Eye (tissue), 1 donor: ENCODE data around the gene WDR81.
A peak's percentile ranks its signal among the peaks of the same experiment; 100 is the strongest.
"Not testable (repeated sequence)": the region's sequence is repeated elsewhere in the genome, so short reads cannot be mapped to it uniquely, and the experiment has no call there.

Experiments used
- DNase-seq: peaks from one replicate; pipeline ENCODE4 v3.0.0-alpha.2; 2015

WDR81 gene

DNA sequence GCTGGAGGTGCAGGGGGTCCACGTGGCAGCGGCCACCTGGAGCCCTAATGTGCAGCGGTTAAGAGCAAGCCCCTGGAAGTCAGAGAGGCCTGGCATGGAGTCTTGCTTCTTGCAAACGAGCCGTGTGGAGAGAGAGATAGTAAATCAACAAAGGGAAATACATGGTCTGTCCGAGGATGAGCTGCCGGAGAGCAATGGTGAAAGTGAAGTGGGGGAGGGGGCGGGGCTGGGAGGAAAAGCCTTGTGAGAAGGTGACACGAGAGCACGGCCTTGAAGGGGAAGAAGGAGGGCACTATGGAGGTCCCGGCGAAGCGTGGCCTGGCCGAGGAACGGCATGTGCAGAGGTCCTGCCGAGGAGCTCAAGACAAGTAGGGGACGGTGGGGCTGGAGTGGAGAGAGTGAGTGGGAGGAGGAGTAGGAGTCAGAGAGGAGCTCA lies 31.3 kb downstream of the WDR81 start:
- no peak for DNase-seq

DNA sequence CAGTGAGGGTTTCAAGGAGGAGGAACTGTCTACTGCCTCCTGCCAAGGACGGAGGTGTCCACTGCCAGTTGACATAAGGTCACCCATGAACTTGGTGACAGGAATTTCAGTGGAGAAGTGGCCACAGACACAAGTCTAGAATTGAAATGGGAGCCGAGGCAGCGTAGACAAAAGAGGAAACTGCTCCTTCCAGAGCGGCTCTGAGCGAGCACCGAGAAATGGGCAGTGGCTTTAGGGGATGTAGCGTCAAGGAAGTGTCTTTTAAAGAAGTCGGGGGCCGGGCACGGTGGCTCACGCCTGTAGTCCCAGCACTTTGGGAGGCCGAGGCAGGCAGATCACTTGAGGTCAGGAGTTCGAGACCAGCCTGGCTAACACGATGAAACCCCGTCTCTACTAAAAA lies 34.3 kb downstream of the WDR81 start:
- no peak for DNase-seq

DNA sequence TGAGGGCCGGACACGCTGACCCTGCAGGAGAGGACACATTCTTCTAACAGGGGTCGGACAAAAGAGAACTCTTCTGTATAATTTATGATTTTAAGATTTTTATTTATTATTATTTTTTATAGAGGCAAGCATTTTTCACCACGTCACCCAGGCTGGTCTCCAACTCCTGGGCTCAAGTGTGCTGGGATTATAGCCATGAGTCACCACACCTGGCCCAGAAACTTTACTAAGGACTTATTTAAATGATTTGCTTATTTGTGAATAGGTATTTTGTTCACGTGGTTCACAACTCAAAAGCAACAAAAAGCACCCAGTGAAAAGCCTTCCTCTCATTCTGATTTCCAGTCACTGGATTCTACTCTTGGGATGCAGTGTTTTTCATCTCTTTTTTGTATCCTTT lies 35.0 kb downstream of the WDR81 start:
- DNase-seq = no peak

DNA sequence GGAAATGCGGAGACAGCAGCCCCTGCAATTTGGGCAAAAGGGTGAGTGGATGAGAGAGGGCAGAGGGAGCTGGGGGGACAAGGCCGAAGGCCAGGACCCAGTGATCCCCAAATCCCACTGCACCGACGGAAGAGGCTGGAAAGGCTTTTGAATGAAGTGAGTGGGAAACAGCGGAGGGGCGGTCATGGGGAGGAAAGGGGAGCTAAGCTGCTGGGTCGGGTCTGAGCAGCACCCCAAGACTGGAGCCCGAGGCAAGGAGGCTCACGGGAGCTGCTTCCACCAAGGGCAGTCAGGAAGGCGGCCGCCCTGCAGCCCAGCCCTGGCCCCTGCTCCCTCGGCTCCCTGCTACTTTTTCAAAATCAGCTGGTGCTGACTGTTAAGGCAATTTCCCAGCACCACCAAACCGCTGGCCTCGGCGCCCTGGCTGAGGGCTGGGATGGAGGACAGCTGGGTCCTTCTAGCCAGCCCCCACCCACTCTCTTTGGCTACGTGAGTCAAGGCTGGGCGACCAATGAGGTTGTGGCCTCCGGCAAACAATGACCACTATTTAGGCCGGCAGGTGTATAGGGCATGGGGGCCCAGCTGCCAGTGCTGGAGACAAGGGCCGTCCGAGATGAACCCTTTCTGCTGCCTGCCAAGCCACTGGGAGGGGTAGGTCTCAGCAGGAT lies 37.9 kb downstream of the WDR81 start:
- DNase-seq = peak; percentile 68

DNA sequence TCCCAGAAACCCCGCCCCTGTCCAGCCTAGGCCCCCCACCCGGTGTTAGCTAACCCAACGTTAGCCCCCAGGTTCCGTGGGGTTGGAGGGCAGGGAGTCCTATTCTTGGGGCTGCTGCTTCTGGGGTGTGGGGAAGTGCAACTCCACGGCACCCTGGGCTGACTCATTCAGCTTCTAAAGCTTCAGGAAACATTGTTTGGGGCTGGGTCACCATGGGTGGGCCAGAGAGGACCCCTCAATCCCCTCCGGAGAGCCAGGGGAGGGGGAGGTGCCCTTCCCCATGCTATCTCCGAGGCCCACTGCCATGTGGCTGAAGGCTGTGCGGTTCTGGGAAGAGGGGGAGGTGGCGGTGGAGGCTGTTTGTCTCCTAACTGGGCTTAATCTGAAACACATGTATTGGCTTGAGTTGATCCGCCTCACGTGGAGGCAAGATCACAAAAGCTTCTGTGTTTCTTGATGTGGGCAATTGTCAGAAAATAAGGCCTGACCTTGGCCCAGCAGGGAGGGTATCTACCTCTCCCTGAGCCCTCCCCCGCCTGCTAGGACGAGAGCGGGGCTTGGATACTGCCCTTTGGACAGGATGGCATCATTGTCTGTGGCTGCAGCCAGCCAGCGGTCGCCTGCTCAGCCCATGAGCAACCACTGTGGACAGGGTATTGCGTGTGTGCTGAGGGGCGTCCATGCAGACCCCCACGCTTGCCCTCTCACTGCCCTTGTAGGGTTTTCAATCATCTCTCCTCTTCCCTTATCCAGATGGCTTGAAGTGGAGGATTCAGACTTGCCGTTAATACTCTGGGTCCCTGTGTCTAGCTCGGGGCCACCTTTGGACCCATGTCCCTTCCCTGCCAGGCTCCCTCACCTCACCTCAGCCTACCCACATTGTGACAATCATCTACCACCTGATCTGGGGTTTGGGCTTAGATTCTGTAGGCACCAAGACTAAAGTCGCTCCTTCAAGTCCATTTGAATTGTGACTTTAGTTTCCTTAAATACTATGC lies 38.7 kb downstream of the WDR81 start:
- peak; percentile 92 for DNase-seq

DNA sequence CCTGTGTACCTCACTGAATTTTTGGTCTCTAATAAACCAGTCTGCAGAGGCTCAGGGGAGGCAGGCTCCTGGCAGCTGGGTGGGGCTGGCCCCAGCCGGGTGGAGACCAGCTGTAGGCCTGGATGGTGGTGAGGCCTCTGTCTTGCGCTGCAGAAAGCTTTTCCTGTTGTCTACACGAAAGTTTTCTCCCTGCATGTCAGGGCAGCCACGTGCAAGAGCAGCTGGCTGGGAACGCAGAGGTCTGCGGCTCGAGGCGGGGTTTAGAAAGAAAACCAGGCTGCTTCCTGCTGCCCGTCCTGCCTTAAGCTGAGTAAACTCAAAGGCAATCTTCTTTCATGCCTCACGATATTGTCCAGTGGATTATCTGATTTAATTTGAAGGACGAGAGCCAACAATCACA lies 39.8 kb downstream of the WDR81 start:
- peak; percentile 72 for DNase-seq

DNA sequence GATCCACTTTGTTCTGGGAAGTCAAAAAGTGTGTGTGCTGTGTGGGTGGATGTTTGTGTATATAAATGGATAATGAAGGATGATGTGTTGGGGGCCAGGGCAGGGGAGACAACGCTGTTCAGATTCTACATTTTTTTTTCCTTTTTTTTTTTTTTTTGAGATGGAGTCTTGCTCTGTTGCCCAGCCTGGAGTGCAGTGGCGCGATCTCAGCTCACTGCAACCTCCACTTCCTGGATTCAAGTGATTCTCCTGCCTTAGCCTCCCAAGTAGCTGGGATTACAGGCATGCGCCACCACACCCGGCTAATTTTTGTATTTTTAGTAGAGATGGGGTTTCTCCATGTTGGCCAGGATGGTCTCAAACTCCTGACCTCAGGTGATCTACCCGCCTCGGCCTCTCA lies 40.2 kb downstream of the WDR81 start:
- not testable (repeated sequence) for DNase-seq

DNA sequence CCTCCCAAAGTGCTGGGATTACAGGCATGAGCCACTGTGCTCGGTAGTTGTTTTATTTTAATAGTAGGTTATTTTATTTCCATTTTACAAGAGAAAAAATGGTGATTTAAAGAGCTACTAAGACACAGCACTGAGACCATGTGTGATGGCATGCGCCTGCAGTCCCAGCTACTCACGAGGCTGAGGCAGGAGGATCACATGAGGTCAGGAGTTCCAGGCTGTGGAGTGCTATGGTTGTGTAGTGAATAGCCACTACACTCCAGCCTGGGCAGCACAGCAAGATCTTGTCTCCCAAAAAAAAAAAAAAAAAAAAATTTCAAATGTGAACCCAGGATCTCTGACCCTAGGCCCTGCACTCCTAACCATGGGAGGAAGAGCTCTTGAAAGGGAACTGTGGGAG lies 41.1 kb downstream of the WDR81 start:
- DNase-seq = no peak

GRCh38 chr17:1766382-1767135 lies 42.1 kb downstream of the WDR81 start:
- DNase-seq = no peak

GRCh38 chr17:1767358-1767757 lies 42.9 kb downstream of the WDR81 start:
- DNase-seq = no peak

DNA sequence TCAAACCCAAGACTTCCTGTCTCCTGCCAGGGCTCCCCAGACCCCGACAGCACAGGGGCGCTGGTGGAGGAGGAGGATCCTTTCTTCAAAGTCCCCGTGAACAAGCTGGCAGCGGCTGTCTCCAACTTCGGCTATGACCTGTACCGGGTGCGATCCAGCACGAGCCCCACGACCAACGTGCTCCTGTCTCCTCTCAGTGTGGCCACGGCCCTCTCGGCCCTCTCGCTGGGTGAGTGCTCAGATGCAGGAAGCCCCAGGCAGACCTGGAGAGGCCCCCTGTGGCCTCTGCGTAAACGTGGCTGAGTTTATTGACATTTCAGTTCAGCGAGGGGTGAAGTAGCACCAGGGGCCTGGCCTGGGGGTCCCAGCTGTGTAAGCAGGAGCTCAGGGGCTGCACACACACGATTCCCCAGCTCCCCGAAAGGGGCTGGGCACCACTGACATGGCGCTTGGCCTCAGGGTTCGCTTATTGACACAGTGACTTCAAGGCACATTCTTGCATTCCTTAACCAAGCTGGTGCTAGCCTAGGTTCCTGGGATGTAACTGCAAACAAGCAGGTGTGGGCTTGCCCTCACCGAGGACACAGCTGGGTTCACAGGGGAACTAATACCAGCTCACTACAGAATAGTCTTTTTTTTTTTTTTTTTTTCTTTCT lies 45.4 kb downstream of the WDR81 start:
- peak; percentile 66 for DNase-seq

- DNase-seq = not testable (repeated sequence)
These were observed 48.6 kb downstream of the WDR81 start for GRCh38 chr17:1773000-1773695.

GRCh38 chr17:1773696-1774181 lies 49.2 kb downstream of the WDR81 start:
- DNase-seq = no peak

- no peak for DNase-seq
These were observed 50.1 kb downstream of the WDR81 start for GRCh38 chr17:1774390-1775176.

DNA sequence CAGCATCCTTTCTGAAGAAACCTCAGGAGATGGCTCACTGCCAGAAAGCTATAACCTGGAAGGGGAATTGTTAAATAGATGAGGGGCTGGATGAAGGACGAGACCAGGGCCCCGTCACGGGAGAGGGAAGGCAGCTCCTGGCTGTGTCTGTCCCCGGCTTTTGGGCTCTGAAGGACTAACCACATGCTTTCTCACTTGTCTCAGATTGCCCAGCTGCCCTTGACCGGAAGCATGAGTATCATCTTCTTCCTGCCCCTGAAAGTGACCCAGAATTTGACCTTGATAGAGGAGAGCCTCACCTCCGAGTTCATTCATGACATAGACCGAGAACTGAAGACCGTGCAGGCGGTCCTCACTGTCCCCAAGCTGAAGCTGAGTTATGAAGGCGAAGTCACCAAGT lies 51.8 kb downstream of the WDR81 start:
- no peak for DNase-seq

DNA sequence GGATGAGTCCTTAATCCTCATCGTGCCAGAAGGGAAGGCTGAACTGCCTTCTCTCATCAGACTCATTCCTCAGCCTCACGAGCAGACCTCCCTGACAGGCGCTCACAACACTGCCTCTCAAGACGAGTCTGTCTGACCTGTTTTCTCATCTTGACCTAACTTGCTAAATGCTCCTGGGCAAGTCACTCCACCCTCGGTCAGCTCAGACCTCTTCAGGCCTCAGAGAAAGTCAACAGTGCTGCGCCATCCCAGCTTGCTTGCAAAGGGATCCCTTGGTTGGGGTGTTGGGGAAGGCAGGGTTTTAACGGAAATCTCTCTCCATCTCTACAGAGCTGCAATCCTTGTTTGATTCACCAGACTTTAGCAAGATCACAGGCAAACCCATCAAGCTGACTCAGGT lies 52.4 kb downstream of the WDR81 start:
- DNase-seq = no peak

DNA sequence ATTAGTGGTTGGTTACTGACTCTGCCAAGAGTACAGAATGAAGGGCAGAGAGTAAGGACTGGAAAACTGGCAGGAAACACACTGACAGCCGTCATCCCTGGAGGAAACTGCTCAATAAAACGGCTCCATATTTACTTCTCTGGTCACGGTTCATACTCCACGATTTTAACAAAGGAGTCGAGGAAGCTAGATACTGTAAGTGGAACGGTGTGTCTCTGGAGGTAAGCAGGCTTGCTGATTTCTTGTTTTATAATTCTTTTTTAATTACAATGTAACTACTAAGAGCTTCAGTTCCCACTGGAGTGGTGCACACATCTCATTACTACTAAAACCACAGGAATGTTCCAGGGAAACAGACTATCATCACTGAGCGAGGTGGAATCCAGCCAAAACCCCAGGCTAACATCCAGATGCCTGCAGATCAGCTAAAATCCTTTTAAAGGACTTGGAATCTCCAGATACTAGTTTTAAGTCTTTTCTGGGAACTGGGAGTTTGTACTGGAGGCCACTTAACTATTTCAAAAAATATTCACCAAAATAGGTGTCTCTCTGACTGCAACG lies 55.1 kb downstream of the WDR81 start:
- DNase-seq = peak; percentile 85

- no peak for DNase-seq
These were observed 57.7 kb downstream of the WDR81 start for GRCh38 chr17:1782171-1782567.

DNA sequence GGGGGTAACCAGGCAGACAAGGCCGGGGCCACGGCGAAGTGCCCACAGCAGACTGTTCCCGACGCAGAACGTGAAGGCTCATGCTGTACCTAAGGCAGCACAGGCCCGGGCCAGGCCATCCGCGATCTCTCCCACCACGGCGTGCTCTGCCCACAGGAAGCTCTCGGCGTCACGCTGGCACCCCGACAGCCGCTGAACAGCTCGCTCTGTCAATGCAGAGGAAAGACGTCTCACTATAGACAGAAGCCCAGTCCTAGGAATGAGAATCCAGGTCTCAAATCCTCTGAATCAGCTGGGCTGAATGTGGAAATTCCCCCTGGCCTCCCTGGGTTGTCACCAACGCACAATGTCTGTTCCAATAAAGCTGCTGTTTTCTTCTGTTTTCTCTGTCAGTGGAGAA lies 58.8 kb downstream of the WDR81 start:
- no peak for DNase-seq

- peak; percentile 80 for DNase-seq
These were observed 59.5 kb downstream of the WDR81 start for GRCh38 chr17:1783834-1784611.
